Smooth muscle cell (in vitro differentiated cells): Measurements from ENCODE around the gene PTPN18. TPM values are rescaled to one million over a fixed set of nuclear protein-coding genes. Genes with fewer than 3 reads are reported as not detected.

ENCODE experiments used
- DNase-seq: peaks from one replicate; lab custom pipeline; 2025; ENCODE audit not compliant: unreplicated experiment; lab: John Stamatoyannopoulos, UW
- H2AFZ ChIP-seq: fragments of 200-600 bp; sonication (generic); 2 replicates; pipeline ENCODE4 v1.6.0; 2016; ENCODE audit warnings: antibody characterized with exemption, low read depth, mild to moderate bottlenecking
- H3F3A ChIP-seq: fragments of 200-600 bp; sonication (generic); 2 replicates; pipeline ENCODE4 v1.6.0; 2017; ENCODE audit warnings: antibody characterized with exemption, low read depth
- H3K27ac ChIP-seq: fragments of 200-600 bp; sonication (generic); 2 replicates; pipeline ENCODE4 v1.5.1; 2016; ENCODE audit warnings: low read depth, mild to moderate bottlenecking
- H3K27me3 ChIP-seq: fragments of 200-600 bp; sonication (generic); 2 replicates; pipeline ENCODE4 v1.6.1; 2016; ENCODE audit warnings: low read depth, mild to moderate bottlenecking
- H3K36me3 ChIP-seq: fragments of 200-600 bp; sonication (generic); 2 replicates; pipeline ENCODE4 v1.5.1; 2016; ENCODE audit warnings: low read depth
- H3K4me1 ChIP-seq: fragments of 200-600 bp; sonication (generic); 2 replicates; pipeline ENCODE4 v1.5.1; 2016; ENCODE audit warnings: low read depth
- H3K4me2 ChIP-seq: fragments of 200-600 bp; sonication (generic); 2 replicates; pipeline ENCODE4 v1.6.0; 2016; ENCODE audit warnings: mild to moderate bottlenecking
- H3K4me3 ChIP-seq: fragments of 200-600 bp; sonication (generic); 2 replicates; pipeline ENCODE4 v1.5.1; 2016; ENCODE audit warnings: mild to moderate bottlenecking
- H3K79me2 ChIP-seq: fragments of 200-600 bp; sonication (generic); 2 replicates; pipeline ENCODE4 v1.6.0; 2016; ENCODE audit warnings: low read depth, mild to moderate bottlenecking
- H3K9ac ChIP-seq: fragments of 200-600 bp; sonication (generic); 2 replicates; pipeline ENCODE4 v1.6.0; 2016; ENCODE audit warnings: low read depth
- H3K9me3 ChIP-seq: fragments of 200-600 bp; sonication (generic); replicated peaks from 2 replicates; pipeline ENCODE4 v1.5.1; 2016; ENCODE audit warnings: low read depth
- H4K20me1 ChIP-seq: fragments of 200-600 bp; sonication (generic); 2 replicates; pipeline ENCODE4 v1.6.0; 2016; ENCODE audit warnings: low read depth
- CTCF ChIP-seq: fragments of 200-600 bp; sonication (generic); IDR thresholded peaks from 2 replicates; pipeline ENCODE4 v1.5.1; 2017; ENCODE audit warnings: borderline replicate concordance, mild to moderate bottlenecking, antibody characterized with exemption; ENCODE audit not compliant: insufficient read depth, poor library complexity, severe bottlenecking
- WGBS: methylation state at CpG from one replicate; pipeline ENCODE4 v1.1.7; 2016; ENCODE audit warnings: low lambda C conversion rate; 5-methylcytosine and 5-hydroxymethylcytosine counted together
- polyA plus RNA-seq: library from polyadenylated mRNA; unstranded; fragments of >200 nt; fragmentation: Nextera tagmentation; extraction: Ambion mirVana; gene quantifications from 2 replicates; pipeline ENCODE4 v1.2.1, GENCODE V29; 2016
- total RNA-seq: library from RNA; depleted of rRNA; stranded (reverse); fragments of >200 nt; gene quantifications from 2 replicates; pipeline ENCODE4 v1.2.3, GENCODE V29; 2014

Gene PTPN18
- total and polyA plus RNA-seq, 2 experiments from 2014 or later, result 4.4 to 10.2 TPM

- no peak overlapping the region for H3K4me2 ChIP-seq
- no peak for TF ChIP-seq CTCF
- H3K27me3 ChIP-seq, result no peaks in the 10 kb centered on the region
- H3K4me3 ChIP-seq, result no peak overlapping the region
- peaks cover 8% of the 10 kb centered on the region for H3K4me1 ChIP-seq
- no peak overlapping the region for H2AFZ ChIP-seq
- no peak overlapping the region for H3K27ac ChIP-seq
- peaks cover 11% of the 10 kb centered on the region for H3K79me2 ChIP-seq
- peaks cover 6% of the 10 kb centered on the region for H3K36me3 ChIP-seq
- DNase-seq, result no peak
- no peaks in the 10 kb centered on the region for H3K9me3 ChIP-seq
- peaks cover 10% of the 10 kb centered on the region for H4K20me1 ChIP-seq
- 96% methylated on average over 7 of the region's 7 CpGs for WGBS
- no peak overlapping the region for H3K9ac ChIP-seq
- H3F3A ChIP-seq, result no peaks in the 10 kb centered on the region
These were observed 8.5 kb upstream of the PTPN18 start for GRCh38 chr2:130347220-130347925.

- Histone ChIP-seq H3K36me3 (peaks cover 6% of the 10 kb centered on the region), H2AFZ (no peak overlapping the region), H3K79me2 (peaks cover 2% of the 10 kb centered on the region), H4K20me1 (peaks cover 3% of the 10 kb centered on the region), H3K4me3 (no peak overlapping the region), H3F3A (no peaks in the 10 kb centered on the region), H3K9ac (no peak overlapping the region), H3K4me1 (peaks cover 8% of the 10 kb centered on the region), H3K27me3 (no peaks in the 10 kb centered on the region), H3K4me2 (no peak overlapping the region), H3K27ac (no peak overlapping the region), H3K9me3 (no peaks in the 10 kb centered on the region)
- TF ChIP-seq CTCF, result no peak
- DNase-seq, result no peak
- WGBS, result 97% methylated on average over 3 of the region's 3 CpGs
These were observed 6.7 kb upstream of the PTPN18 start for GRCh38 chr2:130349174-130349573.

GRCh38 chr2:130351711-130352110, 4.1 kb upstream of the PTPN18 start:
- peaks cover 6% of the 10 kb centered on the region for H3K36me3 ChIP-seq
- H3K27me3 ChIP-seq, result no peaks in the 10 kb centered on the region
- H4K20me1 ChIP-seq, result no peaks in the 10 kb centered on the region
- no peaks in the 10 kb centered on the region for H3K79me2 ChIP-seq
- no peaks in the 10 kb centered on the region for H3F3A ChIP-seq
- no peaks in the 10 kb centered on the region for H3K9me3 ChIP-seq
- no peak for DNase-seq
- no peak overlapping the region for H3K4me2 ChIP-seq
- no peak overlapping the region for H2AFZ ChIP-seq
- no peak overlapping the region for H3K4me3 ChIP-seq
- H3K27ac ChIP-seq, result no peak overlapping the region
- H3K4me1 ChIP-seq, result peaks cover 17% of the 10 kb centered on the region
- no peak for TF ChIP-seq CTCF
- H3K9ac ChIP-seq, result no peak overlapping the region
- 92% methylated on average over 7 of the region's 7 CpGs for WGBS

GRCh38 chr2:130352237-130352636, 3.6 kb upstream of the PTPN18 start:
- TF ChIP-seq CTCF, result no peak
- no peaks in the 10 kb centered on the region for H3K9me3 ChIP-seq
- peaks cover 3% of the 10 kb centered on the region for H3K36me3 ChIP-seq
- H3K27ac ChIP-seq, result no peak overlapping the region
- H3K79me2 ChIP-seq, result no peaks in the 10 kb centered on the region
- no peaks in the 10 kb centered on the region for H3K27me3 ChIP-seq
- no peak for DNase-seq
- H3K4me3 ChIP-seq, result no peak overlapping the region
- no peak overlapping the region for H3K9ac ChIP-seq
- 88% methylated on average over 7 of the region's 7 CpGs for WGBS
- no peaks in the 10 kb centered on the region for H4K20me1 ChIP-seq
- peaks cover 17% of the 10 kb centered on the region for H3K4me1 ChIP-seq
- no peak overlapping the region for H3K4me2 ChIP-seq
- H3F3A ChIP-seq, result no peaks in the 10 kb centered on the region
- H2AFZ ChIP-seq, result no peak overlapping the region
